H1 (cell line): Measurements from ENCODE around the gene TMEM225. TPM values are rescaled to one million over a fixed set of nuclear protein-coding genes. Genes with fewer than 3 reads are reported as not detected.
"Not testable (repeated sequence)": the region's sequence is repeated elsewhere in the genome, so short reads cannot be mapped to it uniquely, and the experiment has no call there.

Experiments
- CTCF ChIA-PET: fragments of 300-600 bp; sonication (Branson Sonifier 250); formaldehyde crosslinking; loops from one replicate; lab custom pipeline; 2021; ENCODE audit not compliant: partially characterized antibody; lab: Charles Lee
- POLR2A ChIA-PET: fragments of 300-600 bp; sonication (Branson Sonifier 250); formaldehyde crosslinking; loops from one replicate; lab custom pipeline; 2021; ENCODE audit warnings: inconsistent platforms; ENCODE audit not compliant: partially characterized antibody; lab: Charles Lee
- DNase-seq, 2 experiments: peaks; one replicate each; pipeline versions ENCODE4 v3.0.0 to v3.0.0-alpha.2; 2010 to 2022; ENCODE audit warnings: low spot score in 2 of 2, low read depth in 1 of 2, mixed read lengths in 1 of 2
- FAIRE-seq: peaks from 2 replicates; lab custom pipeline; 2011; peaks lifted over from hg19 to GRCh38; lab: Jason Lieb, UNC
- H2AFZ ChIP-seq: 2 replicates; pipeline ENCODE4 v1.8.1; 2012; ENCODE audit warnings: low read length, inconsistent platforms
- H2AK5ac ChIP-seq: 2 replicates; pipeline ENCODE4 v1.6.1; 2013; ENCODE audit warnings: low read depth, low read length
- H2BK120ac ChIP-seq: replicated peaks from 2 replicates; pipeline ENCODE3; 2013; ENCODE audit warnings: low read depth, low read length, inconsistent platforms
- H2BK12ac ChIP-seq: 2 replicates; pipeline ENCODE4 v1.6.1; 2013; ENCODE audit warnings: low read depth, low read length
- H2BK15ac ChIP-seq: 2 replicates; pipeline ENCODE4 v1.6.1; 2013; ENCODE audit warnings: low read length
- H2BK20ac ChIP-seq: 2 replicates; pipeline ENCODE4 v1.6.1; 2013; ENCODE audit warnings: low read length
- H2BK5ac ChIP-seq: 2 replicates; pipeline ENCODE4 v1.6.1; 2013; ENCODE audit warnings: low read depth, low read length
- H3K14ac ChIP-seq: 2 replicates; pipeline ENCODE4 v1.6.1; 2013; ENCODE audit warnings: inconsistent platforms; ENCODE audit not compliant: insufficient read length
- H3K18ac ChIP-seq: 2 replicates; pipeline ENCODE4 v1.6.1; 2013; ENCODE audit warnings: low read length; ENCODE audit errors: extremely low read depth
- H3K23ac ChIP-seq: 2 replicates; pipeline ENCODE4 v1.6.1; 2013; ENCODE audit warnings: inconsistent platforms; ENCODE audit not compliant: insufficient read length
- H3K23me2 ChIP-seq: 2 replicates; pipeline ENCODE4 v1.6.1; 2013; ENCODE audit warnings: low read depth, low read length
- H3K27ac ChIP-seq: 2 replicates; pipeline ENCODE4 v1.6.1; 2011; ENCODE audit warnings: low read depth, low read length, inconsistent platforms
- H3K27me3 ChIP-seq, 4 experiments: replicated peaks in 1 of 4; 1 replicate in 1 of 4; 2 replicates in 3 of 4; pipeline versions ENCODE4 v1.6.1 to v1.8.1; 2011 to 2013; ENCODE audit warnings: low read length in 3 of 4, mild to moderate bottlenecking in 3 of 4, inconsistent platforms in 2 of 4, mixed read lengths in 2 of 4, moderate library complexity in 1 of 4; ENCODE audit not compliant: control insufficient read depth in 3 of 4, insufficient read depth in 3 of 4; ENCODE audit errors: extremely low read depth in 1 of 4
- H3K36me3 ChIP-seq, 4 experiments: 2 replicates each; pipeline versions ENCODE4 v1.6.1 to v1.8.1; 2011 to 2013; ENCODE audit warnings: mild to moderate bottlenecking in 4 of 4, low read length in 3 of 4, moderate library complexity in 2 of 4, control low read depth in 1 of 4, inconsistent platforms in 1 of 4; ENCODE audit not compliant: insufficient read depth in 4 of 4, control insufficient read depth in 2 of 4
- H3K4ac ChIP-seq: replicated peaks from 2 replicates; pipeline ENCODE3; 2013; ENCODE audit warnings: low read length, low read depth, mixed read lengths, inconsistent platforms; ENCODE audit not compliant: insufficient read length
- H3K4me1 ChIP-seq, 4 experiments: replicated peaks in 1 of 4; 1 replicate in 1 of 4; 2 replicates in 3 of 4; pipeline versions ENCODE4 v1.6.1 to v1.8.1; 2011 to 2013; ENCODE audit warnings: low read length in 3 of 4, inconsistent platforms in 2 of 4, mixed read lengths in 1 of 4; ENCODE audit not compliant: insufficient read depth in 4 of 4, control insufficient read depth in 3 of 4
- H3K4me2 ChIP-seq, 2 experiments: 2 replicates each; pipeline versions ENCODE4 v1.6.1 to v1.8.1; 2011 to 2013; ENCODE audit warnings: low read depth in 2 of 2, low read length in 2 of 2, control low read depth in 1 of 2, inconsistent platforms in 1 of 2, mild to moderate bottlenecking in 1 of 2; ENCODE audit not compliant: insufficient read depth in 1 of 2
- H3K4me3 ChIP-seq, 4 experiments: fragments of 200-600, 300-600 bp in 1 of 4; sonication (generic), shearing (Covaris generic), sonication (Bioruptor Twin) in 1 of 4; 2 replicates each; pipeline versions ENCODE4 v1.5.1 to v1.8.1; 2011 to 2016; ENCODE audit warnings: low read length in 4 of 4, low read depth in 3 of 4, control low read depth in 2 of 4, inconsistent platforms in 2 of 4, mild to moderate bottlenecking in 2 of 4, mixed read lengths in 1 of 4, moderate library complexity in 1 of 4; ENCODE audit not compliant: insufficient read depth in 2 of 4; ENCODE audit errors: extremely low read depth in 1 of 4
- H3K56ac ChIP-seq: replicated peaks from 2 replicates; pipeline ENCODE3; 2013; ENCODE audit warnings: low read depth, mild to moderate bottlenecking, mixed read lengths, low read length, inconsistent platforms; ENCODE audit not compliant: insufficient read length
- H3K79me1 ChIP-seq: 2 replicates; pipeline ENCODE4 v1.6.1; 2013; ENCODE audit warnings: low read depth, low read length, control low read depth
- H3K79me2 ChIP-seq, 2 experiments: 2 replicates each; pipeline versions ENCODE4 v1.6.1 to v1.8.1; 2012 to 2013; ENCODE audit warnings: low read length in 2 of 2, mild to moderate bottlenecking in 2 of 2, inconsistent platforms in 1 of 2; ENCODE audit not compliant: insufficient read depth in 2 of 2, control insufficient read depth in 1 of 2
- H3K9ac ChIP-seq, 4 experiments: replicated peaks in 1 of 4; 1 replicate in 1 of 4; 2 replicates in 3 of 4; pipeline versions ENCODE4 v1.6.1 to v1.8.1; 2011 to 2013; ENCODE audit warnings: low read depth in 3 of 4, low read length in 3 of 4, control low read depth in 2 of 4, mild to moderate bottlenecking in 2 of 4, moderate library complexity in 2 of 4, inconsistent platforms in 1 of 4; ENCODE audit errors: extremely low read depth in 1 of 4
- H3K9me3 ChIP-seq, 2 experiments: 2 replicates each; pipeline versions ENCODE4 v1.6.1 to v1.8.1; 2012 to 2013; ENCODE audit warnings: mild to moderate bottlenecking in 2 of 2, moderate library complexity in 2 of 2, control low read depth in 1 of 2, inconsistent platforms in 1 of 2, low read depth in 1 of 2, low read length in 1 of 2, mixed read lengths in 1 of 2; ENCODE audit not compliant: insufficient read depth in 2 of 2
- H4K20me1 ChIP-seq, 2 experiments: replicated peaks in 1 of 2; 2 replicates each; pipeline versions ENCODE3 to v1.8.1; 2011 to 2013; ENCODE audit warnings: inconsistent platforms in 2 of 2, low read length in 2 of 2, mild to moderate bottlenecking in 1 of 2; ENCODE audit not compliant: insufficient read depth in 2 of 2, control insufficient read depth in 1 of 2
- H4K5ac ChIP-seq: 2 replicates; pipeline ENCODE4 v1.6.1; 2013; ENCODE audit warnings: low read length, low read depth, mixed read lengths, inconsistent platforms; ENCODE audit not compliant: insufficient read length
- H4K8ac ChIP-seq: 2 replicates; pipeline ENCODE4 v1.8.0; 2013; ENCODE audit warnings: mild to moderate bottlenecking, moderate library complexity, low read length, inconsistent platforms; ENCODE audit not compliant: insufficient read depth; ENCODE audit errors: extremely low read depth
- H4K91ac ChIP-seq: replicated peaks from 2 replicates; pipeline ENCODE3; 2013; ENCODE audit warnings: low read length, mixed read lengths, inconsistent platforms; ENCODE audit not compliant: insufficient read length
- WGBS, 2 experiments: shearing (Covaris generic) in 1 of 2; methylation state at CpG; one replicate each; pipeline versions ENCODE4 v1.1.6 to v1.1.7; 2013 to 2015; ENCODE audit warnings: low lambda C conversion rate in 2 of 2, mixed read lengths in 2 of 2, inconsistent platforms in 1 of 2, low coverage in 1 of 2, missing lambda C conversion rate in 1 of 2; ENCODE audit not compliant: insufficient replicate concordance in 2 of 2, insufficient coverage in 1 of 2, insufficient read length in 1 of 2; ENCODE audit errors: extremely low coverage in 1 of 2, missing lambda C conversion rate in 1 of 2; 5-methylcytosine and 5-hydroxymethylcytosine counted together
- polyA plus RNA-seq, 7 experiments: library from polyadenylated mRNA; depleted of rRNA in 3 of 7; stranded (reverse) in 5 of 7; unstranded in 2 of 7; fragments of >200 nt in 5 of 7; fragments of 200-250 nt in 2 of 7; gene quantifications; 1 replicate in 5 of 7; 2 replicates in 1 of 7; 4 replicates in 1 of 7; pipeline versions ENCODE4 v1.2.1 to v1.2.3, GENCODE V29; 2011 to 2013; ENCODE audit warnings: missing spikeins in 2 of 7, mixed read lengths in 2 of 7
- total RNA-seq: library from RNA; stranded (reverse); fragmentation: NEBNext Ultra II Directional; extraction: Animal tissue kit (Norgen Biotek cat#: 25700); gene quantifications from 2 replicates; pipeline ENCODE4 v1.2.1, GENCODE V29; 2021

The TMEM225 gene
- total and polyA plus RNA-seq, 2 of the 8 experiments (the other 6 are each of a cell fraction or from before 2014, with no cell fraction given) = not detected

- 94% methylated on average over 9 of the region's 9 CpGs; no CpG with 5 or more reads in 1 of the 2 experiments for WGBS, 2 experiments
- POLR2A ChIA-PET, H2BK20ac ChIP-seq, H2AFZ ChIP-seq, H3K56ac ChIP-seq, H2BK120ac ChIP-seq, H3K18ac ChIP-seq, H3K4me2 ChIP-seq, H3K4ac ChIP-seq, H3K9ac ChIP-seq, H3K23me2 ChIP-seq, H2BK12ac ChIP-seq, H3K27ac ChIP-seq, H3K36me3 ChIP-seq, H3K23ac ChIP-seq, H3K79me2 ChIP-seq, DNase-seq, H2BK15ac ChIP-seq, H4K20me1 ChIP-seq, H4K91ac ChIP-seq, H2AK5ac ChIP-seq, FAIRE-seq, H4K5ac ChIP-seq, H2BK5ac ChIP-seq, CTCF ChIA-PET, H3K14ac ChIP-seq, H3K79me1 ChIP-seq, H3K4me3 ChIP-seq, H3K27me3 ChIP-seq, H4K8ac ChIP-seq, H3K4me1 ChIP-seq: not testable (repeated sequence)
- peaks cover 9 to 12% of the 10 kb centered on the region in 2 experiments; a peak in 3 of 4 replicates for H3K9me3 ChIP-seq
Measured at GRCh38 chr11:123867795-123868194, 17.7 kb downstream of the TMEM225 start.

GRCh38 chr11:123865293-123865692, 20.2 kb downstream of the TMEM225 start:
- H3K79me2 ChIP-seq, POLR2A ChIA-PET, H3K56ac ChIP-seq, H3K27ac ChIP-seq, H3K23ac ChIP-seq, H2BK20ac ChIP-seq, FAIRE-seq, CTCF ChIA-PET, H3K27me3 ChIP-seq, H3K18ac ChIP-seq, H2BK120ac ChIP-seq, H3K4me3 ChIP-seq, H3K79me1 ChIP-seq, H2BK5ac ChIP-seq, H3K4me2 ChIP-seq, H2BK15ac ChIP-seq, H3K4me1 ChIP-seq, H3K9ac ChIP-seq, H4K91ac ChIP-seq, H3K23me2 ChIP-seq, H3K4ac ChIP-seq, H3K36me3 ChIP-seq, H3K14ac ChIP-seq, H4K20me1 ChIP-seq, H2BK12ac ChIP-seq, DNase-seq, H3K9me3 ChIP-seq, H2AK5ac ChIP-seq, H2AFZ ChIP-seq, H4K5ac ChIP-seq, H4K8ac ChIP-seq: not testable (repeated sequence)
- WGBS, 2 experiments = 41% methylated on average over 7 of the region's 7 CpGs; no CpG with 5 or more reads in 1 of the 2 experiments
